ENCODE data around the gene ZBTB42.

The ZBTB42 gene

GRCh38 chr14:104800771-104801519 is at the start of gene ZBTB42:
ZBTB42 (plus strand) TSS chr14:104801101; CDS start chr14:104801198, 97 bp downstream.
- H3K9me3 ChIP-seq (ENCODE audit: control insufficient read depth, insufficient read depth, low read length) = no peaks in the 10 kb centered on the region
- H3K36me3 ChIP-seq (ENCODE audit: control insufficient read depth, insufficient read depth, low read length) = peaks cover 6% of the 10 kb centered on the region
- peaks cover 10% of the 10 kb centered on the region for H3K4me1 ChIP-seq (ENCODE audit: control insufficient read depth, insufficient read depth, low read length)
- peak within 1 kb of the TSS; percentile 63 for H3K4me3 ChIP-seq (ENCODE audit: low read depth, low read length)
- peak within 1 kb of the TSS; percentile 68 for H3K9ac ChIP-seq (ENCODE audit: low read depth, low read length)
- H3K27me3 ChIP-seq (ENCODE audit: control insufficient read depth, insufficient read depth, low read length) = peaks cover 48% of the 10 kb centered on the region

- no peaks in the 10 kb centered on the region for H3K27me3 ChIP-seq (ENCODE audit: control insufficient read depth, insufficient read depth, low read length)
- H3K4me3 ChIP-seq (ENCODE audit: low read depth, low read length) = peak overlapping the region; percentile 56
- no peaks in the 10 kb centered on the region for H3K4me1 ChIP-seq (ENCODE audit: control insufficient read depth, insufficient read depth, low read length)
- peaks cover 17% of the 10 kb centered on the region for H3K36me3 ChIP-seq (ENCODE audit: control insufficient read depth, insufficient read depth, low read length)
- no peaks in the 10 kb centered on the region for H3K9me3 ChIP-seq (ENCODE audit: control insufficient read depth, insufficient read depth, low read length)
- no peak overlapping the region for H3K9ac ChIP-seq (ENCODE audit: low read depth, low read length)
These were observed 49.1 kb upstream of the ZBTB42 start for GRCh38 chr14:104751539-104752422.

- no peaks in the 10 kb centered on the region for H3K27me3 ChIP-seq (ENCODE audit: control insufficient read depth, insufficient read depth, low read length)
- peak overlapping the region; percentile 88 for H3K4me3 ChIP-seq (ENCODE audit: low read depth, low read length)
- H3K36me3 ChIP-seq (ENCODE audit: control insufficient read depth, insufficient read depth, low read length) = peaks cover 22% of the 10 kb centered on the region
- H3K9me3 ChIP-seq (ENCODE audit: control insufficient read depth, insufficient read depth, low read length) = no peaks in the 10 kb centered on the region
- H3K4me1 ChIP-seq (ENCODE audit: control insufficient read depth, insufficient read depth, low read length) = no peaks in the 10 kb centered on the region
- no peak overlapping the region for H3K9ac ChIP-seq (ENCODE audit: low read depth, low read length)
These were observed 48.5 kb upstream of the ZBTB42 start for GRCh38 chr14:104752423-104752734.

GRCh38 chr14:104752735-104753527 is 48.0 kb upstream of the ZBTB42 start, which contains the start of gene SIVA1:
SIVA1 (plus strand) TSS chr14:104753147; CDS start chr14:104753202, 55 bp downstream.
- peaks cover 28% of the 10 kb centered on the region for H3K36me3 ChIP-seq (ENCODE audit: control insufficient read depth, insufficient read depth, low read length)
- peak within 1 kb of the TSS; percentile 90 for H3K9ac ChIP-seq (ENCODE audit: low read depth, low read length)
- H3K9me3 ChIP-seq (ENCODE audit: control insufficient read depth, insufficient read depth, low read length) = no peaks in the 10 kb centered on the region
- no peaks in the 10 kb centered on the region for H3K4me1 ChIP-seq (ENCODE audit: control insufficient read depth, insufficient read depth, low read length)
- no peaks in the 10 kb centered on the region for H3K27me3 ChIP-seq (ENCODE audit: control insufficient read depth, insufficient read depth, low read length)
- H3K4me3 ChIP-seq (ENCODE audit: low read depth, low read length) = peak within 1 kb of the TSS; percentile 88

GRCh38 chr14:104753528-104754212 is 47.2 kb upstream of the ZBTB42 start:
- peak overlapping the region; percentile 90 for H3K9ac ChIP-seq (ENCODE audit: low read depth, low read length)
- no peaks in the 10 kb centered on the region for H3K4me1 ChIP-seq (ENCODE audit: control insufficient read depth, insufficient read depth, low read length)
- peak overlapping the region; percentile 88 for H3K4me3 ChIP-seq (ENCODE audit: low read depth, low read length)
- peaks cover 33% of the 10 kb centered on the region for H3K36me3 ChIP-seq (ENCODE audit: control insufficient read depth, insufficient read depth, low read length)
- no peaks in the 10 kb centered on the region for H3K9me3 ChIP-seq (ENCODE audit: control insufficient read depth, insufficient read depth, low read length)
- no peaks in the 10 kb centered on the region for H3K27me3 ChIP-seq (ENCODE audit: control insufficient read depth, insufficient read depth, low read length)

- H3K27me3 ChIP-seq (ENCODE audit: control insufficient read depth, insufficient read depth, low read length) = no peaks in the 10 kb centered on the region
- H3K4me3 ChIP-seq (ENCODE audit: low read depth, low read length) = peak overlapping the region; percentile 88
- no peaks in the 10 kb centered on the region for H3K9me3 ChIP-seq (ENCODE audit: control insufficient read depth, insufficient read depth, low read length)
- H3K36me3 ChIP-seq (ENCODE audit: control insufficient read depth, insufficient read depth, low read length) = peaks cover 39% of the 10 kb centered on the region
- no peaks in the 10 kb centered on the region for H3K4me1 ChIP-seq (ENCODE audit: control insufficient read depth, insufficient read depth, low read length)
- peak overlapping the region; percentile 90 for H3K9ac ChIP-seq (ENCODE audit: low read depth, low read length)
These were observed 46.6 kb upstream of the ZBTB42 start for GRCh38 chr14:104754213-104754851.

GRCh38 chr14:104755621-104756020 is 45.3 kb upstream of the ZBTB42 start:
- Histone ChIP-seq H3K36me3 (ENCODE audit: control insufficient read depth, insufficient read depth, low read length) (peaks cover 46% of the 10 kb centered on the region), H3K27me3 (ENCODE audit: control insufficient read depth, insufficient read depth, low read length) (no peaks in the 10 kb centered on the region), H3K4me3 (ENCODE audit: low read depth, low read length) (no peak overlapping the region), H3K9ac (ENCODE audit: low read depth, low read length) (no peak overlapping the region), H3K4me1 (ENCODE audit: control insufficient read depth, insufficient read depth, low read length) (no peaks in the 10 kb centered on the region), H3K9me3 (ENCODE audit: control insufficient read depth, insufficient read depth, low read length) (no peaks in the 10 kb centered on the region)

- Histone ChIP-seq H3K9me3 (ENCODE audit: control insufficient read depth, insufficient read depth, low read length) (no peaks in the 10 kb centered on the region), H3K36me3 (ENCODE audit: control insufficient read depth, insufficient read depth, low read length) (peaks cover 50% of the 10 kb centered on the region), H3K9ac (ENCODE audit: low read depth, low read length) (no peak overlapping the region), H3K4me1 (ENCODE audit: control insufficient read depth, insufficient read depth, low read length) (peaks cover 3% of the 10 kb centered on the region), H3K27me3 (ENCODE audit: control insufficient read depth, insufficient read depth, low read length) (no peaks in the 10 kb centered on the region), H3K4me3 (ENCODE audit: low read depth, low read length) (no peak overlapping the region)
These were observed 44.2 kb upstream of the ZBTB42 start for GRCh38 chr14:104756477-104757237.

- Histone ChIP-seq H3K4me1 (ENCODE audit: control insufficient read depth, insufficient read depth, low read length) (peaks cover 3% of the 10 kb centered on the region), H3K9ac (ENCODE audit: low read depth, low read length) (no peak overlapping the region), H3K27me3 (ENCODE audit: control insufficient read depth, insufficient read depth, low read length) (no peaks in the 10 kb centered on the region), H3K9me3 (ENCODE audit: control insufficient read depth, insufficient read depth, low read length) (no peaks in the 10 kb centered on the region), H3K4me3 (ENCODE audit: low read depth, low read length) (no peak overlapping the region), H3K36me3 (ENCODE audit: control insufficient read depth, insufficient read depth, low read length) (peaks cover 50% of the 10 kb centered on the region)
These were observed 43.7 kb upstream of the ZBTB42 start for GRCh38 chr14:104757238-104757585.

- Histone ChIP-seq H3K36me3 (ENCODE audit: control insufficient read depth, insufficient read depth, low read length) (peaks cover 50% of the 10 kb centered on the region), H3K4me1 (ENCODE audit: control insufficient read depth, insufficient read depth, low read length) (peaks cover 3% of the 10 kb centered on the region), H3K9ac (ENCODE audit: low read depth, low read length) (no peak overlapping the region), H3K9me3 (ENCODE audit: control insufficient read depth, insufficient read depth, low read length) (no peaks in the 10 kb centered on the region), H3K27me3 (ENCODE audit: control insufficient read depth, insufficient read depth, low read length) (no peaks in the 10 kb centered on the region), H3K4me3 (ENCODE audit: low read depth, low read length) (no peak overlapping the region)
These were observed 43.1 kb upstream of the ZBTB42 start for GRCh38 chr14:104757681-104758392.
